DOHH2 (cell line): ENCODE data around the gene WWOX.

Experiments used
- H3F3A ChIP-seq: fragments of 200-600 bp; sonication (generic), shearing (Covaris generic); 2 replicates; pipeline ENCODE4 v1.6.0; 2016; ENCODE audit warnings: antibody characterized with exemption, mild to moderate bottlenecking; ENCODE audit not compliant: control insufficient read depth, insufficient read depth
- H3K27ac ChIP-seq: fragments of 200-600 bp; sonication (generic); 2 replicates; pipeline ENCODE4 v1.5.1; 2014; ENCODE audit warnings: low read depth, mild to moderate bottlenecking, low read length, moderate library complexity
- H3K27me3 ChIP-seq: fragments of 200-600 bp; sonication (generic); 2 replicates; pipeline ENCODE4 v1.6.1; 2014; ENCODE audit warnings: mild to moderate bottlenecking, low read length, mixed read lengths; ENCODE audit not compliant: control insufficient read depth
- H3K36me3 ChIP-seq: fragments of 200-600 bp; sonication (generic); 2 replicates; pipeline ENCODE4 v1.6.1; 2014; ENCODE audit warnings: mild to moderate bottlenecking, low read length, moderate library complexity, mixed read lengths; ENCODE audit not compliant: control insufficient read depth
- H3K4me1 ChIP-seq: fragments of 200-600 bp; sonication (generic); 2 replicates; pipeline ENCODE4 v1.6.1; 2014; ENCODE audit warnings: mild to moderate bottlenecking, low read length, mixed read lengths; ENCODE audit not compliant: control insufficient read depth
- H3K4me2 ChIP-seq: fragments of 200-600 bp; sonication (generic); 2 replicates; pipeline ENCODE4 v1.6.0; 2014; ENCODE audit warnings: mild to moderate bottlenecking, low read length, moderate library complexity
- H3K4me3 ChIP-seq: fragments of 200-600 bp; sonication (generic); 2 replicates; pipeline ENCODE4 v1.5.1; 2014; ENCODE audit warnings: mild to moderate bottlenecking, low read length, mixed read lengths
- H3K79me2 ChIP-seq: fragments of 200-600 bp; sonication (generic); 2 replicates; pipeline ENCODE4 v1.6.1; 2014; ENCODE audit warnings: mild to moderate bottlenecking, low read length, mixed read lengths; ENCODE audit not compliant: control insufficient read depth
- H3K9me2 ChIP-seq: fragments of 200-600 bp; sonication (generic); replicated peaks from 2 replicates; pipeline ENCODE4 v1.6.1; 2014; ENCODE audit warnings: mild to moderate bottlenecking, low read length, mixed read lengths; ENCODE audit not compliant: control insufficient read depth
- H3K9me3 ChIP-seq: fragments of 200-600 bp; sonication (generic); 2 replicates; pipeline ENCODE4 v1.6.1; 2014; ENCODE audit warnings: antibody characterized with exemption, low read length, mixed read lengths; ENCODE audit not compliant: control insufficient read depth, insufficient read depth
- H4K20me1 ChIP-seq: fragments of 200-600 bp; sonication (generic); 2 replicates; pipeline ENCODE4 v1.6.0; 2014; ENCODE audit warnings: low read depth, mild to moderate bottlenecking, antibody characterized with exemption, low read length, moderate library complexity; ENCODE audit not compliant: control insufficient read depth, insufficient read depth
- CTCF ChIP-seq: fragments of 200-600 bp; sonication (generic); IDR thresholded peaks from one replicate; pipeline ENCODE4 v1.5.1; 2014; ENCODE audit warnings: antibody characterized with exemption, mild to moderate bottlenecking, low read depth, low read length; ENCODE audit not compliant: poor library complexity, severe bottlenecking
- EZH2phosphoT487 ChIP-seq: fragments of 200-600 bp; sonication (generic); IDR thresholded peaks from 2 replicates; pipeline ENCODE4 v1.6.1; 2017; ENCODE audit warnings: borderline replicate concordance, mild to moderate bottlenecking, antibody characterized with exemption, low read length, moderate library complexity, mixed read lengths

WWOX gene

GRCh38 chr16:78321620-78322360 lies 222.3 kb downstream of the WWOX start:
- no peak overlapping the region for H3K27ac ChIP-seq
- no peak for TF ChIP-seq EZH2phosphoT487
- no peak for TF ChIP-seq CTCF
- no peaks in the 10 kb centered on the region for H3K27me3 ChIP-seq
- H3F3A ChIP-seq: no peaks in the 10 kb centered on the region
- no peaks in the 10 kb centered on the region for H3K9me2 ChIP-seq
- no peak overlapping the region for H3K4me2 ChIP-seq
- H3K4me1 ChIP-seq: no peaks in the 10 kb centered on the region
- H3K79me2 ChIP-seq: no peaks in the 10 kb centered on the region
- no peaks in the 10 kb centered on the region for H3K9me3 ChIP-seq
- H3K36me3 ChIP-seq: no peaks in the 10 kb centered on the region
- no peak overlapping the region for H3K4me3 ChIP-seq
- 0 out of 2 replicates have a peak, but pooled peaks cover under 1% of the 10 kb centered on the region for H4K20me1 ChIP-seq

- no peaks in the 10 kb centered on the region for H4K20me1 ChIP-seq
- H3K4me2 ChIP-seq: no peak overlapping the region
- H3K79me2 ChIP-seq: no peaks in the 10 kb centered on the region
- H3F3A ChIP-seq: no peaks in the 10 kb centered on the region
- TF ChIP-seq EZH2phosphoT487 (no peak), CTCF (no peak)
- no peaks in the 10 kb centered on the region for H3K9me2 ChIP-seq
- no peak overlapping the region for H3K27ac ChIP-seq
- no peak overlapping the region for H3K4me3 ChIP-seq
- H3K36me3 ChIP-seq: no peaks in the 10 kb centered on the region
- no peaks in the 10 kb centered on the region for H3K9me3 ChIP-seq
- H3K27me3 ChIP-seq: no peaks in the 10 kb centered on the region
- H3K4me1 ChIP-seq: no peaks in the 10 kb centered on the region
Observed at GRCh38 chr16:78323315-78323714, 223.9 kb downstream of the WWOX start.

GRCh38 chr16:78324649-78325285 lies 225.3 kb downstream of the WWOX start:
- H3K9me3 ChIP-seq: no peaks in the 10 kb centered on the region
- no peak for TF ChIP-seq CTCF
- no peak for TF ChIP-seq EZH2phosphoT487

More at GRCh38 chr16:78324649-78325285, 225.3 kb downstream of the WWOX start:
- Histone ChIP-seq H3K36me3 (no peaks in the 10 kb centered on the region), H3K4me3 (no peak overlapping the region), H3K4me2 (no peak overlapping the region), H3K4me1 (no peaks in the 10 kb centered on the region), H3K79me2 (no peaks in the 10 kb centered on the region), H3K9me2 (no peaks in the 10 kb centered on the region), H3F3A (no peaks in the 10 kb centered on the region), H3K27ac (no peak overlapping the region), H3K27me3 (no peaks in the 10 kb centered on the region), H4K20me1 (no peaks in the 10 kb centered on the region)
